GM12865 (cell line): ENCODE measurements around the gene A4GNT.

Source experiments
- DNase-seq: peaks from one replicate; pipeline ENCODE4 v3.0.0; 2010; ENCODE audit warnings: low read depth
- H3K4me3 ChIP-seq: 2 replicates; pipeline ENCODE4 v1.5.1; 2011; ENCODE audit warnings: mild to moderate bottlenecking, low read depth, low read length, control low read depth
- CTCF ChIP-seq: IDR thresholded peaks from 2 replicates; pipeline ENCODE4 v1.5.1; 2011; ENCODE audit warnings: low read length, control low read depth, low read depth, inconsistent platforms; ENCODE audit not compliant: insufficient read depth; ENCODE audit errors: missing control alignments

Gene A4GNT

GRCh38 chr3:138119423-138119766 lies 12.8 kb downstream of the A4GNT start:
- no peak for TF ChIP-seq CTCF
- no peak overlapping the region for H3K4me3 ChIP-seq

GRCh38 chr3:138118612-138119422 lies 13.4 kb downstream of the A4GNT start:
- TF ChIP-seq CTCF, result peak; percentile 88
- DNase-seq, result peak; percentile 61
- no peak overlapping the region for H3K4me3 ChIP-seq

More at GRCh38 chr3:138119423-138119766, 12.8 kb downstream of the A4GNT start:
- DNase-seq, result no peak

- H3K4me3 ChIP-seq, result peak within 1 kb of the TSS; percentile 30
- peak; percentile 43 for DNase-seq
- peak; percentile 49 for TF ChIP-seq CTCF
Measured at GRCh38 chr3:138114988-138115971, 16.9 kb downstream of the A4GNT start, which contains the start of gene DZIP1L. TSS of gene DZIP1L (minus strand) at chr3:138115608. CDS start at chr3:138103971, 11,637 bp downstream.

- no peak for TF ChIP-seq CTCF
- DNase-seq, result no peak
- no peak overlapping the region for H3K4me3 ChIP-seq
Measured at GRCh38 chr3:138114431-138114918, 17.7 kb downstream of the A4GNT start.

GRCh38 chr3:138113326-138113725 lies 18.9 kb downstream of the A4GNT start:
- TF ChIP-seq CTCF, result no peak
- no peak for DNase-seq
- H3K4me3 ChIP-seq, result no peak overlapping the region

DNA sequence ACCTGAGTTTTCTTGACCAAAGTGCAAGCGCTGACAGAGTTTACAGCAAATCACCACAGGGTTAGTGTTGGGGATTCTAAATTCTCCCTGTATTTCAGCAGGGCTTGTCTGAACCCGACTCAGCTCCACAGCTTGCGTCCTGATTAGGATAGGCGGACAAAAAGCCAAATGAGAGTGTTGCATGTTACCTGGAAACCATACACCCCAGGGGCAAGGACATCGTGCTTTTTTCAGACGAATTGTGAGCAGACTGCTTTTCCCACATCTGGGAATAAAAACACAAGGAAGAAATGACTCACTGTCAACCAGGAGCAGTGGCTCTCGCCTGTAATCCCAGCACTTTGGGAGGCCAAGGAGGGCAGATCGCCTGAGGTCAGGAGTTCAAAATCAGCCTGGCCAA lies 19.8 kb downstream of the A4GNT start:
- no peak for TF ChIP-seq CTCF
- no peak overlapping the region for H3K4me3 ChIP-seq
- no peak for DNase-seq
